Parathyroid adenoma (tissue), 2 donors: Measurements from ENCODE around the gene FSTL4.

Source experiments
- H2AFZ ChIP-seq: fragments of 300-600 bp; sonication (generic); one replicate; pipeline ENCODE4 v1.7.0; 2017; ENCODE audit warnings: antibody characterized with exemption, mild to moderate bottlenecking
- H3K27ac ChIP-seq: fragments of 300-600 bp; sonication (generic); one replicate; pipeline ENCODE4 v1.7.0; 2017
- H3K27me3 ChIP-seq: fragments of 300-600 bp; sonication (generic); one replicate; pipeline ENCODE4 v1.7.0; 2017; ENCODE audit warnings: low read length; ENCODE audit not compliant: control insufficient read depth, insufficient read depth
- H3K36me3 ChIP-seq: fragments of 300-600 bp; sonication (generic); one replicate; pipeline ENCODE4 v1.7.0; 2017; ENCODE audit warnings: low read length; ENCODE audit not compliant: control insufficient read depth, insufficient read depth
- H3K4me1 ChIP-seq: fragments of 300-600 bp; sonication (generic); one replicate; pipeline ENCODE4 v1.7.0; 2017; ENCODE audit warnings: control low read depth
- H3K4me2 ChIP-seq: fragments of 300-600 bp; sonication (generic); one replicate; pipeline ENCODE4 v1.7.0; 2017; ENCODE audit warnings: low read length
- H3K4me3 ChIP-seq: fragments of 300-600 bp; sonication (generic); one replicate; pipeline ENCODE4 v1.7.0; 2017; ENCODE audit warnings: low read depth, low read length
- H3K79me2 ChIP-seq: fragments of 300-600 bp; sonication (generic); one replicate; pipeline ENCODE4 v1.7.0; 2017; ENCODE audit warnings: control low read depth
- H3K9ac ChIP-seq: fragments of 300-600 bp; sonication (generic); one replicate; pipeline ENCODE4 v1.7.0; 2017; ENCODE audit warnings: mild to moderate bottlenecking
- H3K9me3 ChIP-seq: fragments of 300-600 bp; sonication (generic); one replicate; pipeline ENCODE4 v1.7.0; 2017; ENCODE audit warnings: low read length; ENCODE audit not compliant: control insufficient read depth
- TF ChIP-seq, protein P1 (sequence below): fragments of 300-600 bp; sonication (generic); IDR thresholded peaks from one replicate; pipeline ENCODE4 v1.7.0; 2017; ENCODE audit warnings: antibody characterized with exemption, mild to moderate bottlenecking
- donor health status: primary hyperparathyroidism.

The FSTL4 gene

DNA sequence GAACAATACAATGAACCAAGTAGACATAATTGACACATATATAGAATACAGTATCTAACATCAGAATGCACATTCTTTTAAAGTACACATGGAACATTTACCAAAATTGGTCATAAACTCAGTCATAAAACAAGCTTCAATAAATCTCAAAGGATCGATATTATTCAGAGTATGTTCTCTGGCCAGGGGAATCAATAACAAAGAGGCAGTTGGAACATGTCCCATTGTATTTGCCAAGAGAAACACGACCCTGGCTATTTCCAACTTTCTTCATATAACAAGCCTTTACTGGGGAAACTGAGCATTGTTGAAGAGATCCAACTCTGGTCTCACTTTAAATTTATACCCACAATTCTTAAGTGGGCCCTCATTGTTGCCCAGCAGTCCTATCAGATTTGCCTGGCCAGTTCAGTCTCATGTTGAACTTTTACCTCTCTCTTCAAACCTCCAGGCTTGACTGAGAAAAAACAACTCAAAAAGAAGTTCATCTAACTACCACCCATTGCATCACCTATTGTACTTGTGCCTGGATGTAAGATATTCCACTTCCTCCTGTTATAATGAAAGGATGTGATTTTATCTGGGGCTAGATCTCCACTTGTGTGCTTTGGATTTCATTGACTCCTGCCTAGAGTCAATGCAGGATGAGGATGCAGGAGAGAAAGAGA, 398.1 kb downstream of the FSTL4 start:
- H3K27me3 ChIP-seq, result no peaks in the 10 kb centered on the region
- no peaks in the 10 kb centered on the region for H3K36me3 ChIP-seq
- H3K4me2 ChIP-seq, result no peak overlapping the region
- H3K9me3 ChIP-seq, result no peaks in the 10 kb centered on the region
- H3K79me2 ChIP-seq, result no peaks in the 10 kb centered on the region
- H2AFZ ChIP-seq, result no peak overlapping the region
- H3K4me3 ChIP-seq, result no peak overlapping the region
- H3K9ac ChIP-seq, result no peak overlapping the region
- TF ChIP-seq, protein P1, sequence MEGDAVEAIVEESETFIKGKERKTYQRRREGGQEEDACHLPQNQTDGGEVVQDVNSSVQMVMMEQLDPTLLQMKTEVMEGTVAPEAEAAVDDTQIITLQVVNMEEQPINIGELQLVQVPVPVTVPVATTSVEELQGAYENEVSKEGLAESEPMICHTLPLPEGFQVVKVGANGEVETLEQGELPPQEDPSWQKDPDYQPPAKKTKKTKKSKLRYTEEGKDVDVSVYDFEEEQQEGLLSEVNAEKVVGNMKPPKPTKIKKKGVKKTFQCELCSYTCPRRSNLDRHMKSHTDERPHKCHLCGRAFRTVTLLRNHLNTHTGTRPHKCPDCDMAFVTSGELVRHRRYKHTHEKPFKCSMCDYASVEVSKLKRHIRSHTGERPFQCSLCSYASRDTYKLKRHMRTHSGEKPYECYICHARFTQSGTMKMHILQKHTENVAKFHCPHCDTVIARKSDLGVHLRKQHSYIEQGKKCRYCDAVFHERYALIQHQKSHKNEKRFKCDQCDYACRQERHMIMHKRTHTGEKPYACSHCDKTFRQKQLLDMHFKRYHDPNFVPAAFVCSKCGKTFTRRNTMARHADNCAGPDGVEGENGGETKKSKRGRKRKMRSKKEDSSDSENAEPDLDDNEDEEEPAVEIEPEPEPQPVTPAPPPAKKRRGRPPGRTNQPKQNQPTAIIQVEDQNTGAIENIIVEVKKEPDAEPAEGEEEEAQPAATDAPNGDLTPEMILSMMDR, result no peak
- H3K4me1 ChIP-seq, result no peaks in the 10 kb centered on the region
- no peak overlapping the region for H3K27ac ChIP-seq

GRCh38 chr5:133205649-133206048, 406.7 kb downstream of the FSTL4 start:
- TF ChIP-seq, protein P1, result no peak
- H3K4me2 ChIP-seq, result no peak overlapping the region
- no peaks in the 10 kb centered on the region for H3K36me3 ChIP-seq
- H3K27ac ChIP-seq, result peak overlapping the region; percentile 51
- no peaks in the 10 kb centered on the region for H3K9me3 ChIP-seq
- no peak overlapping the region for H3K4me3 ChIP-seq
- H3K79me2 ChIP-seq, result no peaks in the 10 kb centered on the region
- peaks cover 57% of the 10 kb centered on the region for H3K4me1 ChIP-seq
- H3K9ac ChIP-seq, result no peak overlapping the region
- H3K27me3 ChIP-seq, result no peaks in the 10 kb centered on the region
- no peak overlapping the region for H2AFZ ChIP-seq

DNA sequence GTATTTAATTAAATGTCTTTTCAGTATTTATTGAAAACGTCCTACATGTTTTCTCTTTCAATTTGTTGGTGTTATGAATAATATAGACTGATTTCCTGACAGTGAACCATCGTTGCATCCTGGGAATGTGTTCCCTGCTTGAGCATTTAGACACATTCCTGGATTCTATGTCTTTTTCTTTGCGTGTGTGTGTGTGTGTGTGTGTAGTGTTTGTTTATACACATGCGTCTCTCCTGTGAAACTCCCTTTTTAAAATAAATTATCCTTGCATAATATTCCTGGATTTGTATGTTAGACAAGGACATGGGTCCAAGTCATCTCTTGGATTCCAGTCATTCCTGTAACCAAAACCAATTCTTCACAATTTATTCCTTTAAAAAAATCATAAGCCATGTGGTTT, 407.1 kb downstream of the FSTL4 start:
- Histone ChIP-seq H3K27ac (no peak overlapping the region), H3K79me2 (no peaks in the 10 kb centered on the region), H3K4me3 (no peak overlapping the region), H3K9ac (no peak overlapping the region), H2AFZ (no peak overlapping the region), H3K4me2 (no peak overlapping the region), H3K9me3 (no peaks in the 10 kb centered on the region), H3K36me3 (no peaks in the 10 kb centered on the region), H3K4me1 (peaks cover 62% of the 10 kb centered on the region), H3K27me3 (no peaks in the 10 kb centered on the region)
- TF ChIP-seq, protein P1, result no peak

DNA sequence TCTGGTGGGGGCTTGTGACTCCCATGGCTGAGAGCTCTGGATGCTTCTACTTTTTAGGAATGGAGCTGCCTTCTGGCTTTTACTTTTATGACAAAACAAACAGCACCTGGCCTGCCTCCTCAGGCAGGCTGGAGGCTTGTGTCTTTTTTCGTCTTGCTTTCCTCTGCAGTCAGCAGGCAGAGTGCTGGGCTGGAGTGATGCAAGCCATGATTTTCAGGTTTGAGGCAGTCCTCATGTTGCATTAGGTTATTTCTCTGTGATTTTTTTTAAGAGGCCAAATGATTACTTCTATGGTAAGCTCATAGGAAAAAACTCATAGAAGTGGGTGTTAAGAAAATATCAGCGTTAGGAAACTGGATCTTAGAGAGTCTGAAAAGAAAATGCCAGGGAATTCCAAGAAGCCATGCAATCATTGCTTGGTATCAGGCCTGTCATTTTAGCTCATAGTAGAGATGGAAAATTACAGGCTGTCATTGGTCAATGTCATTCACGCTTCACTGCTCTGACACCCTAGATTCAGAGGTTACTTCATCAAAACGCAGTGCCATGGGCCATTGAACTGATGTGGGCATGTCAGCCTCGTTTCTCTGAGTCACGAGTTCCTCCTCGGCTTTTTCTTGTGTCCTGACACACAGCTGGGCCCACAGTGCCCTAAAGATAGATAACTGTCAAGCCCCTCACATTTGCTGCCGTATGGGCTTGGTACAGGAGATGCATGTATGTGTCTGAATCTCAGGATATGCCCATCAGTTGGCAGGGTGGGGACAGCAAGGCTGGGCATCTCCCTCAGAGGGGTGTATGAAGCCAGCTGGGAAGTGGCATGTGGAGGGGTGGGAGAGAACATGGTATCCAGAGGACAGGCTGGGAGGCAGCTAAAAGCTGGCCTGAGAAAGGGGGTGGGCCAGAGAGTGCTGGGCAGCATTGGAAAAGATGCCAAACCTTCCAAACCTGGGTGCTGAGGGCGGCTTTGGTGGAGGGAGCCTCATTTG, 408.7 kb downstream of the FSTL4 start:
- H3K4me1 ChIP-seq, result peaks cover 72% of the 10 kb centered on the region
- no peaks in the 10 kb centered on the region for H3K79me2 ChIP-seq
- H2AFZ ChIP-seq, result peak overlapping the region; percentile 79
- H3K4me3 ChIP-seq, result no peak overlapping the region
- no peaks in the 10 kb centered on the region for H3K36me3 ChIP-seq
- TF ChIP-seq, protein P1, result no peak
- no peaks in the 10 kb centered on the region for H3K9me3 ChIP-seq
- H3K4me2 ChIP-seq, result no peak overlapping the region
- H3K9ac ChIP-seq, result peak overlapping the region; percentile 1
- peak overlapping the region; percentile 98 for H3K27ac ChIP-seq
- H3K27me3 ChIP-seq, result no peaks in the 10 kb centered on the region
